D721Med (cell line): ENCODE measurements around the gene OOSP3.
"Not testable (repeated sequence)": the region's sequence is repeated elsewhere in the genome, so short reads cannot be mapped to it uniquely, and the experiment has no call there.

ENCODE experiments used
- DNase-seq: peaks from one replicate; pipeline ENCODE4 v3.0.0; 2011; ENCODE audit warnings: low spot score; ENCODE audit not compliant: insufficient read length
- FAIRE-seq: peaks from 2 replicates; lab custom pipeline; 2011; peaks lifted over from hg19 to GRCh38; lab: Jason Lieb, UNC
- TF ChIP-seq, protein P1 (sequence below): IDR thresholded peaks from 2 replicates; pipeline ENCODE4 v1.5.1; 2012; ENCODE audit warnings: mild to moderate bottlenecking, control low read depth; ENCODE audit not compliant: insufficient read depth; ENCODE audit errors: missing control alignments

The OOSP3 gene

DNA sequence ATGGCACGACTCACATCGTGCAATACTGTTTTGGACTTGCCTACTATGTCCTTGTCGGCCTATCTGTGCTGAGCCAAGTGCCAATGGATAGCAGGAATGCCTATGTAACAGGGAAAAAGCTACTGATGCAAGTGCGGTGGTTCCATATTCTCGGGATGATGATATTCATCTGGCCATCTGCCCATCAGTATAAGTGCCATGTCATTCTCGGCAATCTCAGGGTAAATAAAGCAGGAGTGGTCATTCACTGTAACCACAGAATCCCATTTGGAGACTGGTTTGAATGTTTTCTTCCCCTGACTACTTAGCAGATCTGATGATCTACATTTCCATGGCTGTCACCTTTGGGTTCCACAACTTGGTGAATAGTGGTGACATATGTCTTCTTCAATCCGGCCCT lies 20.1 kb downstream of the OOSP3 start:
- no peak for FAIRE-seq
- TF ChIP-seq, protein P1, sequence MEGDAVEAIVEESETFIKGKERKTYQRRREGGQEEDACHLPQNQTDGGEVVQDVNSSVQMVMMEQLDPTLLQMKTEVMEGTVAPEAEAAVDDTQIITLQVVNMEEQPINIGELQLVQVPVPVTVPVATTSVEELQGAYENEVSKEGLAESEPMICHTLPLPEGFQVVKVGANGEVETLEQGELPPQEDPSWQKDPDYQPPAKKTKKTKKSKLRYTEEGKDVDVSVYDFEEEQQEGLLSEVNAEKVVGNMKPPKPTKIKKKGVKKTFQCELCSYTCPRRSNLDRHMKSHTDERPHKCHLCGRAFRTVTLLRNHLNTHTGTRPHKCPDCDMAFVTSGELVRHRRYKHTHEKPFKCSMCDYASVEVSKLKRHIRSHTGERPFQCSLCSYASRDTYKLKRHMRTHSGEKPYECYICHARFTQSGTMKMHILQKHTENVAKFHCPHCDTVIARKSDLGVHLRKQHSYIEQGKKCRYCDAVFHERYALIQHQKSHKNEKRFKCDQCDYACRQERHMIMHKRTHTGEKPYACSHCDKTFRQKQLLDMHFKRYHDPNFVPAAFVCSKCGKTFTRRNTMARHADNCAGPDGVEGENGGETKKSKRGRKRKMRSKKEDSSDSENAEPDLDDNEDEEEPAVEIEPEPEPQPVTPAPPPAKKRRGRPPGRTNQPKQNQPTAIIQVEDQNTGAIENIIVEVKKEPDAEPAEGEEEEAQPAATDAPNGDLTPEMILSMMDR = no peak
- no peak for DNase-seq

DNA sequence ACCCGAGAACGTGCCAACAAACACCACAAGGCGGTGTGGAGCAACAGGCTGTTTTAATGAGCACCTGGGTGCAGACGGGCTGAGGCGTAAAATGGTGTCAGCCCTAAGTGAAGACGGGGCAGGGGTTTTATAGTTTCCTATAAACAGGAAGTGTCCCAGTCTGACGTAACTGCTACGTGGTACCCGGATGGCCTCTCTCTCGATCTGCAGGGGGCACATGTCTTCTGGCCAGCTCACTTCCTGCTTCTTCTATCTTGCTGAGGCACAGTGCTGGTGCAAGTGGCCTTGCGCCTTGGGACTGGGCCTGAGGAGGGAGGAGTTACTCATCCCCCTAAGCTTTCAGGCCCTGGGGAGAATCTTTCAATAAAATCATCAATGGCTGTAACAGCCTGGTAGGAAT lies 20.9 kb downstream of the OOSP3 start:
- no peak for DNase-seq

DNA sequence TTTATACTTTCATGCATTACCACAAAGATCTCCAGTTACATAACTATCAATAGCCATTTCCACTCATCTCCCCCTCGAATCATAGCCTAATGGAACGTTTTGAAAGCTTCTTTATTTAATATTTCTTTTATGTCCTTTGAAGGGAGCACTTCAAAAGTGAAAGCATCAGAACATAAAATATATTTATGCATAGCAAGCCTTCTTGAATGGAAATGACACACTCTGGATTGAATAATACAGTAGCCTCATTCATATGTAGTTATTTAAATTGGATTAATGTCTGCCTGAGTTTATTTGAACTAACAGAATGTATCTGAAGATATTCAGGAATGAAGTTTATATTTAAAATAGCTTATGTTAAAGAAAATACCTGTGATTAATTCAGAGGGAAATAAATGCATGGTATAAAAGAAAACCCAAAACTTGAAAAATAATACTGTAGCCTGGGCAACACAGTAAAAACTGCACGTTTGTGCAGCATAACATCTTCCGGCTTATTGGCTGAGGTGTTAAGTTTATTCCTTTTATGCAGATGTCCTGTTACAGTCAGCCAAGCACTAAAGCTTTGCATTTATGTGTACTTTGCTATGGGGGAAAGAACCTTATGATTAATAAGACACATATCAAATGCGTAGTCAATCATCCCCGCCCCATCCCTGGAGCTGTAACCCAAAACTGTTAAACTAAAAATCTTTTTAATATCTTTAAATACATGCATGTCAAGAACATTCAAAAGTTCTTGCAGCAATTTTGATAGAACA lies 22.0 kb downstream of the OOSP3 start:
- no peak for DNase-seq
- TF ChIP-seq, protein P1 = no peak

More for the DNA sequence above, 20.9 kb downstream of the OOSP3 start:
- TF ChIP-seq, protein P1 = no peak
- no peak for FAIRE-seq

DNA sequence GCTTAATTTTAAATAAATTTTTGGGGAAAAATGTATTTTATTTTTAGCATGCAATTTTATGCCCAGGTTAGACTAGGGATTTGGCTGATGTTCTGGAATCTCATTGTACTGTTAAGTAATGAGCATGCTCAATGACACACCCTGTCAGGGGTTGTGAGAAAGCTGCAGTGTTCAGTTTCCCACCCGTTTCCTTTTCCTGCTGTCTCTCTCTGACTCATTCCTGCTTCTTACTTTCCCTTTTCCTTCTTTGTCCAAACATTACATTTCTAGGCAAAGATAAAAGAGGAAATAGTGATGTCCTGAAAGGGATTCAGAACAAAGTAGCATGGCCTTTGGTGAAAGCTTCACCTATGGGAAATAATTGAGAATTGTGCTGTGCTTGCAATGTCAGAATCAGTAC lies 22.7 kb downstream of the OOSP3 start:
- FAIRE-seq = no peak
- DNase-seq = no peak
- TF ChIP-seq, protein P1 = no peak

More for the DNA sequence above, 22.0 kb downstream of the OOSP3 start:
- FAIRE-seq = no peak

DNA sequence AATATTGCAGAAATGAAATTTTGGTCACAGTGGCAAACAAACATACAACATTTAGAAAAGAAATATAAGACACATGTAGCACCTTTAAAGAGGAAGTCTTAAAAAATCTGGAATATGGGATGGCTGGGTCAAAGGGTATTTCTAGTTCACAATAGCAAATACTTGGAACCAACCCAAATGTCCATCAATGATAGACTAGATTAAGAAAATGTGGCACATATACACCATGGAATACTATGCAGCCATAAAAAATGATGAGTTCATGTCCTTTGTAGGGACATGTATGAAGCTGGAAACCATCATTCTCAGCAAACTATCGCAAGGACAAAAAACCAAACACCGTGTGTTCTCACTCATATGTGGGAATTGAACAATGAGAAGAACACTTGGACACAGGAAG lies 25.0 kb downstream of the OOSP3 start:
- FAIRE-seq, DNase-seq: not testable (repeated sequence)

DNA sequence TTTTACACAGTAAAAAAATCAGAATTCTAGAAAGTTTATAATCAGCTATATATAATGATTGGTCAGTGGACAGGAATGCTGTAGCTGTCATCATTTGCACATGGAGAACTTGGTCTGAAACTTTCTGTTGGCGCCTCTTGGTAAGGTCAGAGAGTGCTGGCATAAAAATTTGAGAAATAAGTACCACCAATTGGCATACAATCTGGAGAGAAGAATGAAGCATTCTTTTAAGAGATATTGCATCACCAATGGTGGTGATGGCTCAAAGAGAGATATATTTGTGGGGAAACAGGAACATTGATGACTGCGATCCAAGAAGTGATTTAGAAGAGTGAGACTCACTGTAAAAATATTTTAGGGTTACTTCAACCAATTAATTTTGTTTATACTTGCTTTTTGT lies 39.9 kb downstream of the OOSP3 start:
- DNase-seq (no peak), FAIRE-seq (no peak)
- TF ChIP-seq, protein P1 = no peak

DNA sequence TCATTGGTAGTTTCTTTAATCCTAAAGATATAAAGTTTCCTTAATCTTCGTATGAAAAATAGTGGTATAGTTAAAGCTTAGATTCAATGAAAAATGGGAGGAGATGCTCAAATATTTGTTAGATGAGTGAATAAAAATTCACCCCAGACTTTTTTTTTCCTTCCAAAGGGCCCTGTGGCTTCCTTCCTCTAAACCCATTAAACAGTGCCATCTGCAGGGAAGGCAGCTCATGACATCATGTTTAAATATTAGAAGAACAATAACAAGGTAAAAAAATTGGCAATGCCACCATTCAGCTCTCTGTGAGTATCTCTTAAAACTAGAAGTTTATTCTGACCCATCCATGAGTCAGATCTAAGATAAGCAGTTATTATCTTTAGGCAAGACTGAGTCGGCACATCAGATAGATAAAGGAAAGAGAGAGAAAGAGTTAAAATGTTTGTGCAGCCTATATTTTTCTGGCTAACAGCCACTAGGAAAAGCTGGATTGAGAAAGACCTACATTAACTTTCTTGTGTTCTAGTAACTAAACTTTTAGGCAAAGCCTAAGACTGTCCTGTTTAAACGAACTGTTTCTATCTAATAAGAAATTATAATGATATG lies 40.5 kb downstream of the OOSP3 start:
- TF ChIP-seq, protein P1 = peak; percentile 62
- FAIRE-seq = no peak
- peak; percentile 27 for DNase-seq
